HG02884 (cell line): ENCODE results near the gene TLCD4.

Experiments
- ATAC-seq: cut with Tn5 transposase; IDR thresholded peaks from one replicate; pipeline ENCODE4 v1.9.1; 2021; ENCODE audit warnings: mild to moderate bottlenecking, moderate library complexity; ENCODE audit not compliant: unreplicated experiment

The TLCD4 gene

DNA sequence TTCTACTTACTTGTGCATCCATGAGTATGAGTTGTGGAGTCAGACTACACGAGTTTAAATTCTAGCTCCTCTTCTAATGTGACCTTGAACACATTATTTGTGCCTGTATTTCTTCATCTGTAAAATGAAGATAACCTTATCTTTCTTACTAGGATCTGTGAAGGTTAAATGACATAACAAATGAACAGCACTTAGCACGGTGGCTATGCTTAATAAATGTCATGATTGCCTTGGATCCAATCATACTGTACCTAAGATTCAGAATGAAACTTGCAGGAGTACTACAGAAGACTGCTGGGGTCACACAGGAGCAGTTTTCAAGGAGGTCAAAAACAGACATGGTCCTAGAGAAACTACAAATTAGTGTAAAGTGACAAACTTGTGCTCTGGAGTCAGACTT is 22.2 kb upstream of the TLCD4 start:
- ATAC-seq, result peak; percentile 43

GRCh38 chr1:95095833-95096217 is 21.3 kb upstream of the TLCD4 start:
- ATAC-seq, result peak; percentile 93

- ATAC-seq, result peak; percentile 17
These were observed 20.8 kb upstream of the TLCD4 start for GRCh38 chr1:95096218-95096841.

- no peak for ATAC-seq
These were observed 19.7 kb upstream of the TLCD4 start for GRCh38 chr1:95097426-95097825.

DNA sequence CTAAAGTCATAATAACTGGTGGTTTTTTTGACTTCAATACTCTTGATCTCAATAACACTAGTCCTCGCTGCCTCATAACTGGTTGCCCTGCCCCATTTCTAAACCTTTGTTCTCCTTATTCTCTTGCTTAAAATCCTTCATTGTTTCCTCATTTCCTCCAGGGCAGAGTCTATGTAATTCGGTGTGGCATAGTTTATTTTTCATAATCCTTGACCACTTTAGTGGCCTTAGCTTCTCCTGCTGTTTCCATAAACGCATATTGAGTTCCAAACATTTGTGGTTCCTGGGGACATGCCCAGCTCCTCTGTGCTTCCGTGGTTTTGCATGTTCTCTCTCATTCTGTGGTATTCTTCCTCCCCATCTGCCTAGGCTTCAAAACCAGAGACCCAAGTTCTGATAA is 19.0 kb upstream of the TLCD4 start:
- no peak for ATAC-seq

DNA sequence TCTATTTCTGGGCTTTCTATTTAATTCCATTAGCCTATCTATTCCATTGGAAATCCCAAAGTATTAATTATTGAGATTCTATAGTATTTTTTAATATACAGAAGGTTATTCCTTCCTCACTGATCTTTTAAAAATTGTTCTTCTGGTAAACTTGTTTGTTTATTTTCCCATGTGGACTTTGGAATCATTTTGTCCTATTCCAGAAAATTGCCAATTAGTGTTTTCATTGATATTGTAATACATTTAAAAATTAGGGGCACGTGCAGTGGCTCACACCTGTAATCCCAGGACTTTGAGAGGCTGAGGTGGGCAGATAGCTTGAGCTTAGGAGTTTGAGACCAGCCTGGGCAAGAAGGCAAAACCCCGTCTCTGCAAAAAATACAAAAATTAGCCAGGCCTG is 8.4 kb upstream of the TLCD4 start:
- no peak for ATAC-seq

- ATAC-seq, result no peak
These were observed 6.1 kb upstream of the TLCD4 start for GRCh38 chr1:95111014-95111413.

DNA sequence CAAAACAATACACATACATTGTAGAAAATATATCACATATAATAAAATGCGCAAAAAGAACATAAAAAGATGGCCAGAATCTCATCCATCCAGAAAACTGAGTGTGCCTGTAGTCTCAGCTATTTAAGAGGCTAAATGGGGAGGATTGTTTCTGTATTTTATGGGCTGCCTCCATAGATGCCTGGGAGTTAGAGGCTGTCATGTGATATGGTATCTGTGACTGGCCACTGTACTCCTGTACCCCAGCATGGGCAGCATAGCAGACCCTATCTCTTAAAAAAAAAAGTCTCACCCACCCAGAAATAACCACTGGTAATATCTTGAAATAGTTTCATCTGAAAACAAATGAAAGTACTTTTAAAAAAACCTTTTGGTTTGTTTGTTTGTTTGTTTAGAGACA is 3.5 kb upstream of the TLCD4 start:
- no peak for ATAC-seq

- ATAC-seq, result no peak
These were observed 1.4 kb upstream of the TLCD4 start for GRCh38 chr1:95115708-95116137.

DNA sequence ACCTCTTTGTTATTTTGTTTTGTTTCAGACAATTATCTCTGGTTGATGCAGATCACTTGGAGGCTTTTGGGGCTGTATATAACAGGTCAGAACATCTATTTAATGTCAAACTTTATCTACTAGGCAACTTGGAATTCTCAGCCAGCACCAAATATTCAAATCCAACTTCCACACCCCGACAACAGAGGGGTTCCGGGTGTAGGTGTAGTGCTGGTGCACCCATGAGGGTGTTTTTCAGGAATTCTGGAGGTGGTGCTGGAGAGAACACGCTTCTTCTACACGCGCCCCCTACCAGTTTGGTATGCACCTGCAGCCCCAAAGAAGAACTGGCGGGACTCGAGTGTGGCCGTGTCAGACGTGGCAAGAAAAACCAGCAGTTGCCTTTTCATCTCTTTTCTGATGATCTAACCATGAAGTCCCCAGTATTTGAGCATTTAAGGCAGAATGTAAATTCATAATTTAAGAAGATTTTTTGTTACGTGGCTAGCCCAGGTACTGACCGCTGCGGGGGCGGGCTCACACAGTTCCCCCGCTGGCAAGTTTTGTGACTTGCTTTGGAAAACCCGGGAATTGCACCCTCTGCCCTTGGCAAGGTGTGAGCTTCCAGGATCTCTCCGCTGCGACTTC is 462 bp upstream of the TLCD4 start:
- peak; percentile 62 for ATAC-seq

DNA sequence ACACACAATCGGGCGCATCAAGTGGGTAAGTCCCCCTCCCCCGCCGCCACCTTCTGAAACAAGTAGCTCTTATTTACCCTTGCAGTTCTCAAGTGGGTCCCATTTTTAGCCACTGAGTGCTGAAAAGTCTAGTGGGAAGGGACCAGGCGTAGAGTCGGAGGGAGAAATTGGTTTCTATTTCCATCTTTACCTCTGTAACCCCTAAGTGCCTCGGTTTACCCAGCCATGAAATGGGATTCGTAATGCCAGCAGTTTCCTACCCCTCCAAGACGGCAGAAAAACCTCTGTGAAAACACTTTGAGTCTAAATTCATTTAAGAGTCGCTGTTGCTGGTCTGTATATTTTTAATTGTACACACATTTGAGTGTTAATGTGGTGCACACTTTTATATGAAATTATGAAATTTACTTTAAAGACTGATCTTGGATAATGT is 928 bp downstream of the TLCD4 start:
- ATAC-seq, result no peak

- no peak for ATAC-seq
These were observed 1.6 kb downstream of the TLCD4 start for GRCh38 chr1:95118710-95119109.

DNA sequence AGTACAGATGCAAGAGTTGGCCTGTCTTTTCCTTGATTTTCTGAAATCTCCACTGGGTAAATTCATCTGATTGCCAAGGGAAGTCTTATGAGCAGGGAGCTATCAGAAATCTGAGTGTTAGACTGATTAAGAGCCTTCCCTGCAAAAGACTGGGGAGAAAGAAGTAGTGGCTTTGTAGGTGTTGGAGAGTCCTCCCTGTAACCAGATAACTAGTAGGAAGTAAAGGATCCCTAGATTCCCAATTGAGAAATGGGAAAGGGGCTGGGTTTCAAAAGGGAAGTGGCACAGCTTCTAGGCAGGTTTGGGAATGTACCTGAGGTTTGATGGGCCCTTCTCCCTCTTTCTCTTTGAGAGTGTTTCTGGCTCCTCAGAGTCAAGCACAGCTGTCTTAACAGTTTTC is 2.1 kb downstream of the TLCD4 start:
- ATAC-seq, result no peak

DNA sequence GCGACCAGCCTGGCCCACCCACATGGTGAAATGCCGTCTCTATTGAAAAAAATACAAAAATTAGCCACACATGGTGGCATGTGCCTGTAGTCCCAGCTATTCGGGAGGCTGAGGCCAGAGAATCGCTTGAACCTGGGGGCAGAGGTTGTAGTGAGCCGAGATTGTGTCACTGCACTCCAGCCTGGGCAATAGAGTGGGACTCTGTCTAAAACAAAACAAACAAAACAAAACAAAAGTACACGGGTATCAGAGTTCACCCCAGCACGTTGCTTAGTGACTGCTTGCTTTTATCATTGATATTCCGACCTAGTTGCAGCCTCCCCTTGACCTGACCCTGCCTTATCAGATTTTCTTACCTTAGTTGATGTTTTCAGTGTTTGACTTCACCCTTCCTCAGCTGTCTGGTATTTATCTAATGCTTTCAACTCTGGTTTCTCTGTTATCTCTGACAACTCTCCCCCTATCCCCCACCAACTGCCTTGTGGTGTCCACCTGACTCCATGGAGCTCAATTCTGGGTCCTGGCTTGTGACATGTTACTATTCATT is 5.1 kb downstream of the TLCD4 start:
- ATAC-seq, result no peak

GRCh38 chr1:95124342-95124741 is 7.2 kb downstream of the TLCD4 start:
- ATAC-seq, result no peak

- ATAC-seq, result no peak
These were observed 9.2 kb downstream of the TLCD4 start for GRCh38 chr1:95126366-95126765.

DNA sequence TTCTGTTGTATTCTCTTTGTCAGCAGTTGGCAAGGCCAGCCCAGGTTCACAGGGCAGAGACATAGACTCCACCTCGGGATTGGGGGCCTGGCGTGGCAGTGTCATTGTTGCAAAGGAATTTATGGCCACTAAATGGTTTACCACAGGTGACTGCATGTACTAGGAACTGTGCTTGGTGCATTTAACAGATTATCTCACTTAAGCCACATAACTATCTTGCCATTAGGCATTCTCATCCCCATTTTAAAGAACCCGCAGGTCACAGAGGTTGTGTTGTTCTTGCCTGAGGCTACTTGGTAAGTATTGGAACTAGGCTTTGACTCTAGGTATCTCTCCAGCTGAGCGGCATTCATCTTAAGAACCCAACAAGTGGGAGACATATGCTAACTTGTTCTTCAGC is 9.7 kb downstream of the TLCD4 start:
- ATAC-seq, result no peak

DNA sequence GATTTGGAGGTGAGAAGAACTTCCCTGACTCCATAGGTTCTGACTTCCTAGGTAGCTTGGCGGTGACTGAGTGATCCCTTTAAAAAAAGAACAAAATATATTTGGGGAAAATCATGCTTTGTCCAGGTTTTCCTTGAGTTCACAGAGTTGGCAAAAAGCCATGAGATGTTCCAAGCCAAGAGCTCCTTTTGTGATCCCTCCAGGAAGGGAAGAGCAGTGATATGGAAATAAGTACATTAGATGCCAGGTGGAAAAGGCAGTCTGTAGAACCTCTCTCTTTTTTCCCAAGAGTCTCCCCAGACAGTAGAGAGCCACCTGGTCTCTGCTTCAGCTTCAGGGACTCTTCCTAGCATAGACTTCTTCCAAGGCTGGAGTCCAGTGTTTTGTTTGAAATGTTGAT is 10.2 kb downstream of the TLCD4 start:
- no peak for ATAC-seq

DNA sequence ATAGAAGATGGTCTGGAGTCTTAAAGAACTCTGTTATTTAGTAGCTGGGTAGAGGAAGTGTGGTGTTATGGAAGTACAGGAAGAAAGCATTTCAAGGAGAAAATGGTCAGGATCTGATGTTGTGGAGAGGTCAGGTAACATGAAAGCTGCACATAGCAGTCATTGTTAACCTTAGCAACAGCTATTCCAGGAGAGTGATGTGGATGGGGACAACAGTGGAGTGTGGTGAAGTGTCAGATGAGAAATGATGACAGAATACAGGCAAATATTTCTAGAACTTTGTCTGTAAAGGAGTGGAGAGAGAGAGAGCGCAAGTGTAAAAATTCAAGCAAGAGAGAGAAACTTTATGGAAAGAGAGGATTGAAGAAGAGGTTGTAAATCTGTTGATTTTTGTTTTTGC is 15.6 kb downstream of the TLCD4 start:
- ATAC-seq, result no peak

- no peak for ATAC-seq
These were observed 16.5 kb downstream of the TLCD4 start for GRCh38 chr1:95133687-95134086.

- no peak for ATAC-seq
These were observed 21.1 kb downstream of the TLCD4 start for GRCh38 chr1:95138223-95138622.

- ATAC-seq, result no peak
These were observed 21.9 kb downstream of the TLCD4 start for GRCh38 chr1:95139039-95139438.

GRCh38 chr1:95140791-95141190 is 23.6 kb downstream of the TLCD4 start:
- no peak for ATAC-seq
